ELF-1 (cell line): ENCODE results near the gene CDCP2.
A peak's percentile ranks its signal among the peaks of the same experiment; 100 is the strongest.
"Not testable (repeated sequence)": the region's sequence is repeated elsewhere in the genome, so short reads cannot be mapped to it uniquely, and the experiment has no call there.

Experiments
- DNase-seq: peaks from one replicate; pipeline ENCODE4 v3.0.0-alpha.2; 2016; ENCODE audit warnings: low read depth, low spot score

Gene CDCP2

GRCh38 chr1:54168206-54168965 is 15.6 kb upstream of the CDCP2 start:
- no peak for DNase-seq

- DNase-seq: no peak
Observed at GRCh38 chr1:54167422-54168139, 14.8 kb upstream of the CDCP2 start.

- DNase-seq: not testable (repeated sequence)
Observed at GRCh38 chr1:54166357-54166756, 13.6 kb upstream of the CDCP2 start.

GRCh38 chr1:54165146-54165545 is 12.3 kb upstream of the CDCP2 start:
- DNase-seq: no peak

- no peak for DNase-seq
Observed at GRCh38 chr1:54163573-54163972, 10.8 kb upstream of the CDCP2 start.

GRCh38 chr1:54163051-54163450 is 10.3 kb upstream of the CDCP2 start:
- peak; percentile 52 for DNase-seq

GRCh38 chr1:54161495-54162168 is 8.8 kb upstream of the CDCP2 start:
- DNase-seq: no peak

GRCh38 chr1:54160351-54160750 is 7.6 kb upstream of the CDCP2 start:
- DNase-seq: no peak

- no peak for DNase-seq
Observed at GRCh38 chr1:54159733-54160316, 7.0 kb upstream of the CDCP2 start.

GRCh38 chr1:54158071-54158470 is 5.3 kb upstream of the CDCP2 start:
- DNase-seq: no peak

GRCh38 chr1:54157401-54157800 is 4.6 kb upstream of the CDCP2 start:
- no peak for DNase-seq

- no peak for DNase-seq
Observed at GRCh38 chr1:54156986-54157385, 4.2 kb upstream of the CDCP2 start.

GRCh38 chr1:54156201-54156600 is 3.4 kb upstream of the CDCP2 start:
- DNase-seq: no peak

- DNase-seq: peak; percentile 79
Observed at GRCh38 chr1:54153535-54154439, 987 bp upstream of the CDCP2 start.

GRCh38 chr1:54151013-54151412 is 1.8 kb downstream of the CDCP2 start:
- no peak for DNase-seq

- DNase-seq: no peak
Observed at GRCh38 chr1:54149734-54150133, 3.1 kb downstream of the CDCP2 start.

GRCh38 chr1:54144366-54144765 is 8.4 kb downstream of the CDCP2 start:
- DNase-seq: no peak

GRCh38 chr1:54142146-54142900 is 10.5 kb downstream of the CDCP2 start:
- DNase-seq: no peak

- DNase-seq: no peak
Observed at GRCh38 chr1:54139711-54140110, 13.1 kb downstream of the CDCP2 start.

- DNase-seq: no peak
Observed at GRCh38 chr1:54138994-54139393, 13.8 kb downstream of the CDCP2 start.
